ENCODE data around the gene ZPR1.
"Not testable (repeated sequence)": the region's sequence is repeated elsewhere in the genome, so short reads cannot be mapped to it uniquely, and the experiment has no call there.

Gene ZPR1

DNA sequence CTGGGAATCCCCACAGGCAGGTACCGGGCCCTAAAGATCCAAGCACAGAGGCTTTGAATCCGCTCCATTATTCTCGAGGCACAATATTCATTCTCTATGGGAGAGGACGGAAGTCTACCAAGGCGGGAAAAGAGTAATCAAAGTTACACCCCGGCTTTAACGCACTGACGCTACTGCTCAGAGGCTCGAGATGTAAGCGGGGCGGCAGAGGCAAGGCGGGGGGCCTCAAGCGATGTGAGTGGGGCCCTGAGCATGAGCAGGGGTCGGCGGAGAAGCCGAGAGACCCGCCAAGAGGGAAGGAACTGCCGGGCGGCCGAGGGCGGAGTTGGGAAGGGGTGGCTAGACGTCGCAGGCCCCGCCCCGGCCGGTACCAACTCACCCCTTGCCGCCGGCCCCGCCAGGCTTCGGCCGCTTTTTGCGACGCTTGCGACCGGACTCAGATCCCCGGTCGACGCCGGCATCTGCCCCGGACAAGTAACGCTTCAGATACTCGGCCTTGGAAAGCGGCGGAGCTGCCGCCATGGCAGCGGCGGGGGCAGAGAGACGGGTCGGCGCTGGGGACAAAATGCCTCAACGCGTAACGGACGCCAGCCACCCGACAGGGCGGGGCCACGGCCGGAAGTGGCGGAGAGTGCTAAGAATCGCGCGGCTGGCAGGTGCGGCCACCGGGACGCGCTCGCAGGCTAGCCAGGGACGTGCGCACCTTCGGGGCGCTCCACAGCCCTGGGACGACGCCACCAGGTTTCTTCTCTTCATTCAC is 15.2 kb downstream of the ZPR1 start, which contains the start of gene BUD13:
Gene BUD13 (minus strand): TSS at position 545 of the 760 bp plus-strand sequence. CDS start 23 bp downstream, at position 522.
- H3K79me2 ChIP-seq (ENCODE audit: insufficient read depth, low read length): peaks cover 48% of the 10 kb centered on the region
- peak within 1 kb of the TSS; percentile 95 for H3K4me3 ChIP-seq (ENCODE audit: low read length, poor library complexity, severe bottlenecking)
- 0 out of 2 replicates have a peak, but pooled peaks cover 3% of the 10 kb centered on the region for H3F3A ChIP-seq (ENCODE audit: low read depth)
- H2AFZ ChIP-seq (ENCODE audit: low read length): peak within 1 kb of the TSS; percentile 91
- no peaks in the 10 kb centered on the region for H3K27me3 ChIP-seq (ENCODE audit: insufficient read depth, low read length, poor library complexity, severe bottlenecking)
- peaks cover 30% of the 10 kb centered on the region for H3K4me1 ChIP-seq (ENCODE audit: insufficient read depth, low read length, poor library complexity, severe bottlenecking)
- no peaks in the 10 kb centered on the region for H3K9me3 ChIP-seq (ENCODE audit: insufficient read depth, low read depth, low read length)
- peak within 1 kb of the TSS; percentile 99 for H3K4me2 ChIP-seq (ENCODE audit: low read depth, low read length, poor library complexity, severe bottlenecking)
- peaks cover 9% of the 10 kb centered on the region for H3K36me3 ChIP-seq (ENCODE audit: insufficient read depth, low read length)
- peak within 1 kb of the TSS; percentile 93 for H3K9ac ChIP-seq (ENCODE audit: low read depth, low read length, poor library complexity, severe bottlenecking)
- H4K20me1 ChIP-seq (ENCODE audit: insufficient read depth, low read length, poor library complexity, severe bottlenecking): peaks cover 21% of the 10 kb centered on the region
- H3K9me2 ChIP-seq (replicated peaks; ENCODE audit: low read depth, low read length): no peaks in the 10 kb centered on the region
- TF ChIP-seq EZH2phosphoT487 (IDR thresholded peaks at IDR 0.05; ENCODE audit: borderline replicate concordance): no peak
- TF ChIP-seq, protein P1, sequence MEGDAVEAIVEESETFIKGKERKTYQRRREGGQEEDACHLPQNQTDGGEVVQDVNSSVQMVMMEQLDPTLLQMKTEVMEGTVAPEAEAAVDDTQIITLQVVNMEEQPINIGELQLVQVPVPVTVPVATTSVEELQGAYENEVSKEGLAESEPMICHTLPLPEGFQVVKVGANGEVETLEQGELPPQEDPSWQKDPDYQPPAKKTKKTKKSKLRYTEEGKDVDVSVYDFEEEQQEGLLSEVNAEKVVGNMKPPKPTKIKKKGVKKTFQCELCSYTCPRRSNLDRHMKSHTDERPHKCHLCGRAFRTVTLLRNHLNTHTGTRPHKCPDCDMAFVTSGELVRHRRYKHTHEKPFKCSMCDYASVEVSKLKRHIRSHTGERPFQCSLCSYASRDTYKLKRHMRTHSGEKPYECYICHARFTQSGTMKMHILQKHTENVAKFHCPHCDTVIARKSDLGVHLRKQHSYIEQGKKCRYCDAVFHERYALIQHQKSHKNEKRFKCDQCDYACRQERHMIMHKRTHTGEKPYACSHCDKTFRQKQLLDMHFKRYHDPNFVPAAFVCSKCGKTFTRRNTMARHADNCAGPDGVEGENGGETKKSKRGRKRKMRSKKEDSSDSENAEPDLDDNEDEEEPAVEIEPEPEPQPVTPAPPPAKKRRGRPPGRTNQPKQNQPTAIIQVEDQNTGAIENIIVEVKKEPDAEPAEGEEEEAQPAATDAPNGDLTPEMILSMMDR (conservative IDR thresholded peaks at IDR 0.05; ENCODE audit: low read length): no peak

DNA sequence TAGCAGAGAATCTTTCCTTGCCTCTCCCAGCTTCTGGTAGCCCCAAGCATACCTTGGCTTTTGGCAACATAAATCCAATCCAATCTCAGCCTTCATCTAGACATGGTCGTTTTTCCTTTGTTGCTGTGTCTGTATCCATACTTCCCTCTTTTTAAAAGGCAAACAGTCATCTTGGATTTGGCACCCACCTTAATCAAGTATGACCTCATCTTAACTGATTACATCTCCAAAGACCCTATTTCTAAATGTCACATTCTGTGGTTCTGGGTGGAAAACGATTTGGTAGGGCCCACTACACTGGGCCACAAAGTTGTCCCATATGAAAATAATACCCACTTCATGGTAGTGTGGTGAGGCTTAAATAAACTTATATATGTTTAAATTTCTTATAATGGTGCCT is 15.9 kb downstream of the ZPR1 start:
- H4K20me1 ChIP-seq (ENCODE audit: insufficient read depth, low read length, poor library complexity, severe bottlenecking): peaks cover 21% of the 10 kb centered on the region
- H3F3A ChIP-seq (ENCODE audit: low read depth): 0 out of 2 replicates have a peak, but pooled peaks cover 3% of the 10 kb centered on the region
- H3K4me3 ChIP-seq (ENCODE audit: low read length, poor library complexity, severe bottlenecking): peak overlapping the region; percentile 95
- no peaks in the 10 kb centered on the region for H3K9me3 ChIP-seq (ENCODE audit: insufficient read depth, low read depth, low read length)
- no peak for TF ChIP-seq EZH2phosphoT487 (IDR thresholded peaks at IDR 0.05; ENCODE audit: borderline replicate concordance)
- TF ChIP-seq, protein P1 (conservative IDR thresholded peaks at IDR 0.05; ENCODE audit: low read length): no peak
- no peaks in the 10 kb centered on the region for H3K9me2 ChIP-seq (replicated peaks; ENCODE audit: low read depth, low read length)
- H3K36me3 ChIP-seq (ENCODE audit: insufficient read depth, low read length): peaks cover 7% of the 10 kb centered on the region
- no peaks in the 10 kb centered on the region for H3K27me3 ChIP-seq (ENCODE audit: insufficient read depth, low read length, poor library complexity, severe bottlenecking)
- H2AFZ ChIP-seq (ENCODE audit: low read length): peak overlapping the region; percentile 91; the same call in 1 of the 2 replicates
- H3K79me2 ChIP-seq (ENCODE audit: insufficient read depth, low read length): peaks cover 54% of the 10 kb centered on the region
- H3K4me2 ChIP-seq (ENCODE audit: low read depth, low read length, poor library complexity, severe bottlenecking): peak overlapping the region; percentile 92
- peak overlapping the region; percentile 93 for H3K9ac ChIP-seq (ENCODE audit: low read depth, low read length, poor library complexity, severe bottlenecking)
- peaks cover 30% of the 10 kb centered on the region for H3K4me1 ChIP-seq (ENCODE audit: insufficient read depth, low read length, poor library complexity, severe bottlenecking)

DNA sequence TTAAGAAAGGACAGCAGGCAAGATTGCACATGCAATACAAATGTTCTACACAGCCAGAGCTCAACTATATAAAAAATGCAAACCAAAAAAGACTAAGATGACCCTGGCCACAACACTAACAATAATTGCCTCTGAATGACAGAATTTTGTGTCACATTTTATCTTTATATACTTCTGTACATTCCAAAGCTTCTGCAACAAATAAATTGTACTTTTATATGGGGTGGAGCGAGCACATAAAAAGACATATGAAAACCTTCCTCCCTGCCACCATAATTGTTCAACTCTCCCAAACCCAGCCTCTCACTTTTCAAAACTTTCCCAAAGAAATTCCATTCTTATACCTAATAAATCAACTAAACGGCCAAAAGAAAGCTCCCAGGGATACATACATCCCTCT is 25.7 kb downstream of the ZPR1 start:
- peaks cover 84% of the 10 kb centered on the region for H3K36me3 ChIP-seq (ENCODE audit: insufficient read depth, low read length)
- peaks cover 9% of the 10 kb centered on the region for H3K4me1 ChIP-seq (ENCODE audit: insufficient read depth, low read length, poor library complexity, severe bottlenecking)
- TF ChIP-seq, protein P1 (conservative IDR thresholded peaks at IDR 0.05; ENCODE audit: low read length): no peak
- TF ChIP-seq EZH2phosphoT487 (IDR thresholded peaks at IDR 0.05; ENCODE audit: borderline replicate concordance): no peak

DNA sequence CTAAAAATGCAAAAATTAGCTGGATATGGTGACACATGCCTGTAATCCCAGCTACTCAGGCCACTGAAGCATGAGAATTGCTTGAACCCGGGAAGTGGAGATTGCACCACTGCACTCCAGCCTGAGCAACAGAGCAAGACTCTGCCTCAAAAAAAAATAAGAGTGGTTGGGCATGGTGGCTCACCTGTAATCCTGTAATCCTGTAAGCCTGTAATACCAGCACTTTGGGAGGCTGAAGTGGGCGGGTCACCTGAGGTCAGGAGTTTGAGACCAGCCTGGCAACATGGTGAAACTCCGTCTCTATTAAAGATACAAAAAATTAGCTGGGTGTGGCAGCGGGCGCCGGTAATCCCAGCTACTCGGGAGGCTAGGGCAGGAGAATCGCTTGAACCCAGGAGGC is 31.8 kb downstream of the ZPR1 start:
- not testable (repeated sequence) for H3K9me2 ChIP-seq (replicated peaks; ENCODE audit: low read depth, low read length); H3K9me3 ChIP-seq (ENCODE audit: insufficient read depth, low read depth, low read length); H3K79me2 ChIP-seq (ENCODE audit: insufficient read depth, low read length); H3K27me3 ChIP-seq (ENCODE audit: insufficient read depth, low read length, poor library complexity, severe bottlenecking); H2AFZ ChIP-seq (ENCODE audit: low read length); H4K20me1 ChIP-seq (ENCODE audit: insufficient read depth, low read length, poor library complexity, severe bottlenecking); H3K4me2 ChIP-seq (ENCODE audit: low read depth, low read length, poor library complexity, severe bottlenecking); H3K4me1 ChIP-seq (ENCODE audit: insufficient read depth, low read length, poor library complexity, severe bottlenecking); H3K9ac ChIP-seq (ENCODE audit: low read depth, low read length, poor library complexity, severe bottlenecking); H3K4me3 ChIP-seq (ENCODE audit: low read length, poor library complexity, severe bottlenecking); H3F3A ChIP-seq (ENCODE audit: low read depth)
- H3K36me3 ChIP-seq (ENCODE audit: insufficient read depth, low read length): peaks cover 92% of the 10 kb centered on the region

More for the DNA sequence above, 25.7 kb downstream of the ZPR1 start:
- no peak overlapping the region for H3K9ac ChIP-seq (ENCODE audit: low read depth, low read length, poor library complexity, severe bottlenecking)
- no peaks in the 10 kb centered on the region for H3F3A ChIP-seq (ENCODE audit: low read depth)
- peaks cover 13% of the 10 kb centered on the region for H4K20me1 ChIP-seq (ENCODE audit: insufficient read depth, low read length, poor library complexity, severe bottlenecking)
- H3K79me2 ChIP-seq (ENCODE audit: insufficient read depth, low read length): peaks cover 27% of the 10 kb centered on the region
- no peaks in the 10 kb centered on the region for H3K27me3 ChIP-seq (ENCODE audit: insufficient read depth, low read length, poor library complexity, severe bottlenecking)
- no peak overlapping the region for H3K4me3 ChIP-seq (ENCODE audit: low read length, poor library complexity, severe bottlenecking)
- no peak overlapping the region for H3K4me2 ChIP-seq (ENCODE audit: low read depth, low read length, poor library complexity, severe bottlenecking)
- no peaks in the 10 kb centered on the region for H3K9me3 ChIP-seq (ENCODE audit: insufficient read depth, low read depth, low read length)
- no peak overlapping the region for H2AFZ ChIP-seq (ENCODE audit: low read length)
- no peaks in the 10 kb centered on the region for H3K9me2 ChIP-seq (replicated peaks; ENCODE audit: low read depth, low read length)
